Measurements from ENCODE around the gene DIAPH3.

DNA sequence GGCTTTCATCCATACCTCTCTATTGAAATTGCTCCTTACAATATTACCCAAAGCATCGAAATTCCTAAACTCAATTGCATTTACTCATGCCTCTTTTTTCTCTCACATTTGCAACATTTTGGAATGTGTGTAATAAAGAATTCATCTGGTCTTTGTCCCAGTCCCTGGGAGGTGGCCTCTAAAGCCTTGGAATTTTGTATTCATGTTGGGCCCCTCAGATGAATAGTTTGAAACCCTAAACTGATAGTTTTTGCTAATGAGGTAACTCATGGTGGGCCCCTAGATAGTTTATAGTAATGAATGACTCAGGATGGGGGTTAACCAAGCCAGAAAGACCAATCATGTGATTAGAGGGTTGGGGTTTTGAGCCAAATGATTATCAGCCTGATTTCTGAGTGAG lies 490.4 kb downstream of the DIAPH3 start:
- TF ChIP-seq, protein P1, sequence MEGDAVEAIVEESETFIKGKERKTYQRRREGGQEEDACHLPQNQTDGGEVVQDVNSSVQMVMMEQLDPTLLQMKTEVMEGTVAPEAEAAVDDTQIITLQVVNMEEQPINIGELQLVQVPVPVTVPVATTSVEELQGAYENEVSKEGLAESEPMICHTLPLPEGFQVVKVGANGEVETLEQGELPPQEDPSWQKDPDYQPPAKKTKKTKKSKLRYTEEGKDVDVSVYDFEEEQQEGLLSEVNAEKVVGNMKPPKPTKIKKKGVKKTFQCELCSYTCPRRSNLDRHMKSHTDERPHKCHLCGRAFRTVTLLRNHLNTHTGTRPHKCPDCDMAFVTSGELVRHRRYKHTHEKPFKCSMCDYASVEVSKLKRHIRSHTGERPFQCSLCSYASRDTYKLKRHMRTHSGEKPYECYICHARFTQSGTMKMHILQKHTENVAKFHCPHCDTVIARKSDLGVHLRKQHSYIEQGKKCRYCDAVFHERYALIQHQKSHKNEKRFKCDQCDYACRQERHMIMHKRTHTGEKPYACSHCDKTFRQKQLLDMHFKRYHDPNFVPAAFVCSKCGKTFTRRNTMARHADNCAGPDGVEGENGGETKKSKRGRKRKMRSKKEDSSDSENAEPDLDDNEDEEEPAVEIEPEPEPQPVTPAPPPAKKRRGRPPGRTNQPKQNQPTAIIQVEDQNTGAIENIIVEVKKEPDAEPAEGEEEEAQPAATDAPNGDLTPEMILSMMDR (IDR thresholded peaks at IDR 0.05; ENCODE audit: control extremely low read depth in 1 of 3, insufficient read depth in 1 of 3, low read depth in 1 of 3, low read length in 3 of 3) = no peak
- TF ChIP-seq CHD2 (IDR thresholded peaks at IDR 0.05; ENCODE audit: low read length) (no peak), SP1 (IDR thresholded peaks at IDR 0.05; ENCODE audit: low read depth, low read length) (no peak), EZH2 (IDR thresholded peaks at IDR 0.05; ENCODE audit: low read depth, low read length, severe bottlenecking) (no peak), GTF2F1 (IDR thresholded peaks at IDR 0.05; ENCODE audit: borderline replicate concordance, low read depth, low read length) (no peak), CBX5 (IDR thresholded peaks at IDR 0.05; ENCODE audit: low read depth, low read length) (no peak), HDAC6 (IDR thresholded peaks at IDR 0.05; ENCODE audit: low read depth, low read length) (no peak)

Data from H1 (cell line).